Liver (tissue), 9 donors: ENCODE results near the gene HOMER1. TPM values are rescaled to one million over a fixed set of nuclear protein-coding genes. Genes with fewer than 3 reads are reported as not detected.

Experiments
- DNase-seq: peaks from one replicate; pipeline ENCODE4 v3.0.0-alpha.2; 2017; ENCODE audit warnings: low spot score
- H3K27ac ChIP-seq, 2 donors: one replicate each; pipeline ENCODE4 v1.7.0; 2013; ENCODE audit warnings: inconsistent platforms in 2 of 2, low read length in 2 of 2, control low read depth in 1 of 2, low read depth in 1 of 2, mild to moderate bottlenecking in 1 of 2
- H3K27me3 ChIP-seq, 4 donors: one replicate each; pipeline versions ENCODE4 v1.6.1 to v1.7.0; 2013; ENCODE audit warnings: low read length in 3 of 4, inconsistent platforms in 1 of 4, mild to moderate bottlenecking in 1 of 4, moderate library complexity in 1 of 4; ENCODE audit not compliant: control insufficient read depth in 4 of 4, insufficient read depth in 4 of 4
- H3K36me3 ChIP-seq, 4 donors: one replicate each; pipeline versions ENCODE4 v1.6.1 to v1.7.0; 2013; ENCODE audit warnings: low read length in 3 of 4, mild to moderate bottlenecking in 3 of 4, low read depth in 1 of 4, moderate library complexity in 1 of 4; ENCODE audit not compliant: control insufficient read depth in 4 of 4, insufficient read depth in 3 of 4
- H3K4me1 ChIP-seq, 4 donors: one replicate each; pipeline versions ENCODE4 v1.6.1 to v1.7.0; 2013; ENCODE audit warnings: low read length in 3 of 4, mild to moderate bottlenecking in 3 of 4, moderate library complexity in 1 of 4; ENCODE audit not compliant: control insufficient read depth in 4 of 4, insufficient read depth in 4 of 4
- H3K4me3 ChIP-seq, 3 donors: one replicate each; pipeline versions ENCODE4 v1.6.1 to v1.7.0; 2013; ENCODE audit warnings: low read length in 3 of 3, control low read depth in 1 of 3, low read depth in 1 of 3, mild to moderate bottlenecking in 1 of 3
- H3K9ac ChIP-seq, 2 donors: one replicate each; pipeline ENCODE4 v1.7.0; 2013; ENCODE audit warnings: low read length in 2 of 2, mild to moderate bottlenecking in 2 of 2, moderate library complexity in 2 of 2, control low read depth in 1 of 2, low read depth in 1 of 2
- H3K9me3 ChIP-seq, 4 donors: one replicate each; pipeline versions ENCODE4 v1.6.1 to v1.7.0; 2013; ENCODE audit warnings: low read length in 3 of 4; ENCODE audit not compliant: control insufficient read depth in 4 of 4
- CTCF ChIP-seq: fragments of 150-350 bp; IDR thresholded peaks from 2 replicates; pipeline ENCODE4 v1.5.1; 2017; ENCODE audit warnings: improper control_type of control experiment, low read depth, low read length; ENCODE audit not compliant: missing input control
- EGR1 ChIP-seq, 2 donors: IDR thresholded peaks; 2 replicates each; pipeline ENCODE4 v1.6.1; 2016 to 2018; ENCODE audit warnings: antibody characterized with exemption in 2 of 2, low read depth in 2 of 2
- FOXA1 ChIP-seq: IDR thresholded peaks from 2 replicates; pipeline ENCODE4 v1.6.1; 2016; ENCODE audit warnings: antibody characterized with exemption
- FOXA2 ChIP-seq: IDR thresholded peaks from 2 replicates; pipeline ENCODE4 v1.6.1; 2016; ENCODE audit warnings: antibody characterized with exemption
- GABPA ChIP-seq, 2 donors: IDR thresholded peaks in 1 of 2; conservative IDR thresholded peaks in 1 of 2; 2 replicates each; pipeline ENCODE4 v1.6.1; 2016; ENCODE audit warnings: antibody characterized with exemption in 2 of 2, mild to moderate bottlenecking in 1 of 2, moderate library complexity in 1 of 2
- HNF4A ChIP-seq, 2 donors: conservative IDR thresholded peaks; 2 replicates each; pipeline ENCODE4 v1.6.1; 2016; ENCODE audit warnings: antibody characterized with exemption in 2 of 2, mild to moderate bottlenecking in 2 of 2
- HNF4G ChIP-seq: IDR thresholded peaks from 2 replicates; pipeline ENCODE4 v1.6.1; 2016; ENCODE audit warnings: antibody characterized with exemption
- JUND ChIP-seq, 2 donors: IDR thresholded peaks; 2 replicates each; pipeline ENCODE4 v1.6.1; 2016; ENCODE audit warnings: antibody characterized with exemption in 2 of 2
- MAX ChIP-seq: IDR thresholded peaks from 2 replicates; pipeline ENCODE4 v1.6.1; 2016; ENCODE audit warnings: antibody characterized with exemption
- NR2F2 ChIP-seq: IDR thresholded peaks from 2 replicates; pipeline ENCODE4 v1.6.1; 2016; ENCODE audit warnings: antibody characterized with exemption
- RAD21 ChIP-seq, 2 donors: IDR thresholded peaks; 2 replicates each; pipeline ENCODE4 v1.6.1; 2016; ENCODE audit warnings: antibody characterized with exemption in 2 of 2, mild to moderate bottlenecking in 2 of 2
- REST ChIP-seq: IDR thresholded peaks from 2 replicates; pipeline ENCODE4 v1.6.1; 2016; ENCODE audit warnings: antibody characterized with exemption, mild to moderate bottlenecking
- RXRA ChIP-seq, 2 donors: IDR thresholded peaks; 2 replicates each; pipeline ENCODE4 v1.6.1; 2017 to 2018; ENCODE audit warnings: antibody characterized with exemption in 2 of 2, mild to moderate bottlenecking in 1 of 2
- SP1 ChIP-seq: IDR thresholded peaks from 2 replicates; pipeline ENCODE4 v1.6.1; 2018; ENCODE audit warnings: antibody characterized with exemption, mild to moderate bottlenecking
- TAF1 ChIP-seq: conservative IDR thresholded peaks from 2 replicates; pipeline ENCODE4 v1.6.1; 2016; ENCODE audit warnings: antibody characterized with exemption, mild to moderate bottlenecking
- YY1 ChIP-seq: IDR thresholded peaks from 2 replicates; pipeline ENCODE4 v1.6.1; 2016; ENCODE audit warnings: antibody characterized with exemption, mild to moderate bottlenecking
- WGBS: extraction: QIAGEN DNeasy Blood & Tissue Kit; methylation state at CpG from one replicate; pipeline ENCODE4 v1.1.7; 2013; 5-methylcytosine and 5-hydroxymethylcytosine counted together
- polyA plus RNA-seq, 2 donors: library from polyadenylated mRNA; stranded (reverse) in 1 of 2; unstranded in 1 of 2; fragments of 200-250 nt in 1 of 2; fragments of >200 nt in 1 of 2; fragmentation: Nextera tagmentation in 1 of 2; extraction: Ambion mirVana in 1 of 2; gene quantifications; one replicate each; pipeline versions ENCODE4 v1.2.1 to v1.2.3, GENCODE V29; 2013 to 2015
- total RNA-seq, 2 donors: library from RNA; depleted of rRNA; stranded (reverse); fragments of >200 nt; gene quantifications; one replicate each; pipeline ENCODE4 v1.2.3, GENCODE V29; 2014
- TF ChIP-seq, protein P1 (sequence below): IDR thresholded peaks from 2 replicates; pipeline ENCODE4 v1.6.1; 2016; ENCODE audit warnings: antibody characterized with exemption
- TF ChIP-seq, protein P2 (sequence below): IDR thresholded peaks from 2 replicates; pipeline ENCODE4 v1.6.1; 2016; ENCODE audit warnings: antibody characterized with exemption
- donor health status: healthy.
- donor health status: healthy.
- donor health status: healthy.
- donor health status: healthy.
- donor health status: healthy.

Gene HOMER1
- total and polyA plus RNA-seq, 4 donors: 0.33 to 8.7 (median 1.2) TPM

- no peaks in the 10 kb centered on the region for H3K9me3 ChIP-seq
- H3K4me1 ChIP-seq: peaks cover 2 to 13% (median 10%) of the 10 kb centered on the region in 4 donors
- peaks cover 0 to 9% (median 1%) of the 10 kb centered on the region in 4 donors for H3K27me3 ChIP-seq
- H3K27ac ChIP-seq: no peak overlapping the region
- 100% methylated on average over 1 of the region's 1 CpG for WGBS
- DNase-seq: no peak
- TF ChIP-seq GABPA (IDR thresholded peaks at IDR 0.05 in 1 of 2, conservative IDR thresholded peaks at IDR 0.05 in 1 of 2) (no peak), MAX (no peak), CTCF (no peak), YY1 (no peak), JUND (IDR thresholded peaks at IDR 0.05) (no peak), SP1 (no peak)
- TF ChIP-seq, protein P1, sequence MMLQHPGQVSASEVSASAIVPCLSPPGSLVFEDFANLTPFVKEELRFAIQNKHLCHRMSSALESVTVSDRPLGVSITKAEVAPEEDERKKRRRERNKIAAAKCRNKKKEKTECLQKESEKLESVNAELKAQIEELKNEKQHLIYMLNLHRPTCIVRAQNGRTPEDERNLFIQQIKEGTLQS: no peak
- H3K4me3 ChIP-seq: no peak overlapping the region
- no peaks in the 10 kb centered on the region for H3K36me3 ChIP-seq
- H3K9ac ChIP-seq: no peak overlapping the region
Observed at GRCh38 chr5:79509244-79509885, 4.6 kb downstream of the HOMER1 start.

GRCh38 chr5:79508794-79509193 is 5.1 kb downstream of the HOMER1 start:
- WGBS: 94% methylated on average over 2 of the region's 2 CpGs
- DNase-seq: no peak
- no peaks in the 10 kb centered on the region for H3K9me3 ChIP-seq
- H3K36me3 ChIP-seq: no peaks in the 10 kb centered on the region
- H3K27me3 ChIP-seq: peaks cover 0 to 9% (median 1%) of the 10 kb centered on the region in 4 donors
- no peak for TF ChIP-seq JUND (IDR thresholded peaks at IDR 0.05)
- TF ChIP-seq REST: no peak
- TF ChIP-seq RXRA (IDR thresholded peaks at IDR 0.05): no peak
- TF ChIP-seq, protein P1: no peak
- TF ChIP-seq YY1: no peak
- TF ChIP-seq HNF4G: no peak
- TF ChIP-seq SP1: no peak
- TF ChIP-seq FOXA1: no peak
- TF ChIP-seq HNF4A (conservative IDR thresholded peaks at IDR 0.05): no peak
- TF ChIP-seq GABPA (IDR thresholded peaks at IDR 0.05 in 1 of 2, conservative IDR thresholded peaks at IDR 0.05 in 1 of 2): no peak
- no peak for TF ChIP-seq MAX
- TF ChIP-seq EGR1 (IDR thresholded peaks at IDR 0.05; ENCODE audit: low read depth in 2 of 2): no peak
- TF ChIP-seq FOXA2: no peak
- no peak for TF ChIP-seq TAF1
- TF ChIP-seq NR2F2: no peak
- no peak for TF ChIP-seq CTCF
- TF ChIP-seq, protein P2, sequence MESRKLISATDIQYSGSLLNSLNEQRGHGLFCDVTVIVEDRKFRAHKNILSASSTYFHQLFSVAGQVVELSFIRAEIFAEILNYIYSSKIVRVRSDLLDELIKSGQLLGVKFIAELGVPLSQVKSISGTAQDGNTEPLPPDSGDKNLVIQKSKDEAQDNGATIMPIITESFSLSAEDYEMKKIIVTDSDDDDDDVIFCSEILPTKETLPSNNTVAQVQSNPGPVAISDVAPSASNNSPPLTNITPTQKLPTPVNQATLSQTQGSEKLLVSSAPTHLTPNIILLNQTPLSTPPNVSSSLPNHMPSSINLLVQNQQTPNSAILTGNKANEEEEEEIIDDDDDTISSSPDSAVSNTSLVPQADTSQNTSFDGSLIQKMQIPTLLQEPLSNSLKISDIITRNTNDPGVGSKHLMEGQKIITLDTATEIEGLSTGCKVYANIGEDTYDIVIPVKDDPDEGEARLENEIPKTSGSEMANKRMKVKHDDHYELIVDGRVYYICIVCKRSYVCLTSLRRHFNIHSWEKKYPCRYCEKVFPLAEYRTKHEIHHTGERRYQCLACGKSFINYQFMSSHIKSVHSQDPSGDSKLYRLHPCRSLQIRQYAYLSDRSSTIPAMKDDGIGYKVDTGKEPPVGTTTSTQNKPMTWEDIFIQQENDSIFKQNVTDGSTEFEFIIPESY: no peak
- TF ChIP-seq RAD21 (IDR thresholded peaks at IDR 0.05): no peak
- no peak overlapping the region for H3K9ac ChIP-seq
- H3K4me1 ChIP-seq: peaks cover 2 to 12% (median 10%) of the 10 kb centered on the region in 4 donors
- no peak overlapping the region for H3K27ac ChIP-seq
- no peak overlapping the region for H3K4me3 ChIP-seq
